ENCODE results near the gene SMAD6.

DNA sequence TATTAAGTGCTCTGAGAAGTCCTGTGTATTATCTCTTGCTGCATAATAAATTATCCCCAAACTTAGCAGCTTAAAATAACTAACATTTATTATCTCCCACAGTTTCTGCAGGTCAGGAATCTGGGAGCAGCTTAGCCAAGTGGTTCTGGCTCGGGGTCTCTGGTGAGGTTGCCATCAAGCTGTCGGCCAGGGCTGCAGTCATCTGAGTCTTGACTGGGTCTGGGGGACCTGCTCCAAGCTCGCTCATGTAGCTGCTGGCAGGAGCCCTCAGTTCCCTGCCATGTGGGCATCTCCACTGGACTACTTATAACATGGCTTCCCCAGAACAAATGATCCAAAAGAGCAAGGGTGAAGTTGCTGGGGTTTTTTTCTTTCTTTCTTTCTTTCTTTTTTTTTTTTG, 80.7 kb downstream of the SMAD6 start:
- TF ChIP-seq GATA3 (IDR thresholded peaks at IDR 0.05; ENCODE audit: low read depth, low read length) (no peak), GATA2 (IDR thresholded peaks at IDR 0.05; ENCODE audit: low read depth, low read length) (no peak)
